22Rv1 (cell line): Measurements from ENCODE around the gene RANBP3L.
A peak's percentile ranks its signal among the peaks of the same experiment; 100 is the strongest.

Source experiments
- H3K27ac ChIP-seq: fragments of 450-650 bp; 2 replicates; pipeline ENCODE4 v1.5.1; 2017
- CTCF ChIP-seq: fragments of 450-650 bp; IDR thresholded peaks from 2 replicates; pipeline ENCODE4 v1.5.1; 2017; ENCODE audit warnings: mild to moderate bottlenecking
- ZFX ChIP-seq: fragments of 450-650 bp; IDR thresholded peaks from 2 replicates; pipeline ENCODE4 v1.6.1; 2017; ENCODE audit warnings: antibody characterized with exemption, borderline replicate concordance

The RANBP3L gene

DNA sequence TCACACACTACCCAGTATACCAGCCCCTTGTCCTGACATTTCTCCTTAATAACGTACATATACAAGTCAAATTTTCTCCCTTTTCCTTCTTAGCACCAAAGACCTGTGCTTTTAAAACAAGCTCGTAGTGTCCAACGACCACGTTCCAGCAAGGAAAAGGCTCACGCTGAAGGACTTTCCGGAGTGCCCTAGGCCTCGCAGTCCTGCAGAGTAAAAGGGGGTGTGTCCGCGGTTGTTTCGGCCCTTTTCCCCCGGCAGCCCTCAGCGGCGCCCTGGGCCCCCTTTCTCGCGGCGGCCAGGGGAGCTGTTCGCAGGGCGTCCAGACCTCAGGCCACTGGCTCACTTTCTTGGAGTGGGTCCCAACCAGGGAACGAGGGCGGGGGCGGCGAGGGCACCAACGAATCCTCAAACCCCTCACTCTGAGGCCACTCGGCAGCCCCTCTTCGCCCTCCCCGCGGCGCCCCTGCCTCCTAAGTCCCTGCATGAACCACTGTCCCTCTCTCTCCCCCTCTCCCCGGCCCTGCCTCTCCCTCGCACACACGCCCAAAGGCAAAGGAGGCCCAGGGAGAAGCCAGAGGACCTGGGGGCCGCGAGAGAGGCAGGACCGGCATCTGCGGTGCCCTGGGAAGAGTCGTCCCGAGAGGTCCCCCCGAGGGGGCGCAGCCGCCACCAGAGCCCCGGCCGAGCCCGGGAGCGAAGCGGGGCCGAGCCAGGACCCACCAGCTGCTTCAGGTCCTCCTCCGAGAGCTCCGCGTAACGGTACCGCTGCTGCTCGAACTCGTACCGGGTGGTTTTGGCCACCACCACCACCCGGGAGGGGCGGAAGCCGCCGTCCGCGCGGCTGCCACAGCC, 60.7 kb downstream of the RANBP3L start:
- peak overlapping the region; percentile 94 for H3K27ac ChIP-seq
- no peak for TF ChIP-seq CTCF
- TF ChIP-seq ZFX: no peak

DNA sequence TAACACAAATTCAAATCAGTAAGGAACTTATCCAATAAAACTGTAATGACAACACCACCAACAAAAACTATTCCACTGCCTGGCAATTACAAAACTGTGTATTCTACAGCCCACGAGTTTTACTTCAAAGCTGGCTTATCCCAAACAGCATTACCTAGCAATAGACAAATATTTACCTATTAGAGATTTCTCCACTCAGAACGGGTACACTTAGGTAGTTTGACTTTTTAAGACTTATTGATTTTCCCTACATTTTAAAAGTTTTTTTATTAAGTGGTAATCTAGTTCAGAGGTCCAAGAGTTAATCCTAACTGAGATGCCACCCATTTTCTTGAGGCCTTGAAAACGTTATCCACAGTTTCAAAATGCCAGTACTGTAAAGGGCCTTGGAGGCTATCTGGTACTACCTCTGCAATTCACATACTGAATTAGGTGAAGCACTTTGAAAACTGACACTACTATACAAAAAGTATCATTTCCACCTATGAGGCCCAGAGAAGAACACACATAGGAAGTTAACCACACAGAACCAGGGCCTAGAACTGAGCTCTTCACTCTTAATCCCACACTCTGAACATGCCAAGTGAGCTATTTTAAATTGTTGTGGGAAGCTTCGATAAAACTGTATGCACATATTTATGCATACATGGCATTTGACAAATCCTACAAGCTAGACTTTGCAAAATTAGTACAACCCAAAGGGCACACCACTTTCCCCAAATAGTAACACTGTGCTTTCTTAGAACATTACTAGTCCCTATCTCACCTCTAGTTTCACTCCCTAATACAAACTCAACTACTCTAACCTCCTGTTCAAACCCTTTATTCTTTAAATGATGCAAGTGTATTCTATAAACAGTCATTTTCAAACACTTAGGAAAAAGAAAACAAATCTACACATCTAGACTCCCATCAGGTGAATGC, 62.1 kb downstream of the RANBP3L start:
- peak overlapping the region; percentile 94 for H3K27ac ChIP-seq
- TF ChIP-seq CTCF: no peak
- TF ChIP-seq ZFX: no peak

DNA sequence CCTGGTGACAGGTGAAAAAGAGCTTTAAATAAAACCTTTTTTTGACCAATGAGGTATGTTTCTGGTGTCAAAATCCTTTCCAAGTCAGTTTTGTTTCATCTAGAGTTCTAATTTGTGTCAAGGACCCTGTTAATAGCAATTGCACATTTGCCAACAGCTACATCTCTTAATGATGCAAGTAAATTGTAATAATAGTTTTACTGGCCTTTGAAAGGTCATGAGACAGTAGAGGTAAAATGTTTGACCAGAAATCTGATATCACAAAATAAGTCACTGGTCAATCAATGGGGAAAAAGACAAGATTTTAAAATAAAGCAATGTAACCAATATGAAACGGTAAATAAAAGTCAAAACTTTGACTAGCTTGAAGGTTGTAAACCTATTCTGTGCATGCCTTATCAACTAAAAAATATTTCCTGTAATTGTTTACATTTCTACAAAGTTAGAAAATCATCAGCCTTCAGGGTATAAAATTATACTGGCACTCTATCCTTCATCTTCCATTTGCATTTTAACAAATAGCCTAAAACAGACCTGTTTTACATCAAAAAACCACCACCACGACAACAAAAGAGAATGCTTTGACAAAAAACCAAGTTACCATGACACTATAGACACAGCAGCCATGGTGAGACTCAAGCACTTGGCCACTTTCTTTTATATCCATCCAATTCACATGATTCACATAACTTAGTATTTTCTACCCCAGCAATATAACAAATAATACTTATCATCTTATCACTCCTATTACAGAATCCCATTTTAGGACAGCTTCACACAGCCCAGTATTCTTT, 63.0 kb downstream of the RANBP3L start:
- H3K27ac ChIP-seq: peak overlapping the region; percentile 94
- TF ChIP-seq ZFX (no peak), CTCF (no peak)

DNA sequence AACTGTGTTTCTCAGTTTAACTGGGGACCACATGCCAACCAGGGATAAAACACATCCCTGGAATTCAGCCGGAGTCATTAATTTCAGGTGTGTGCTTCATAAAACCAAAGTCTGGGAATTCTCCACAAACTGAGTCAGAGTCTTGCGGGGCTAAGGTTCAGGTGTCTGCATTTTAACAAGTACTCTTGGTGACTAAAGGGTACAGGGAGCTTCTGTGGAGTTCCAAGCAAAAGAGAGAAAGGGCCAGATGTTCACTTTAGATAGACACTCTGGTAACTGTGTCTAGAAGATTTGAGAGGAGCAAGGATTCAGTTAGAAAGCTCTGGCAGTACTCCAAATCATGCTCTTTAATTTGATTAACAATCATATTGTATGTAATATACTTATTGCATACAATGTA, 64.0 kb downstream of the RANBP3L start:
- no peak for TF ChIP-seq CTCF
- TF ChIP-seq ZFX: no peak
- H3K27ac ChIP-seq: no peak overlapping the region

DNA sequence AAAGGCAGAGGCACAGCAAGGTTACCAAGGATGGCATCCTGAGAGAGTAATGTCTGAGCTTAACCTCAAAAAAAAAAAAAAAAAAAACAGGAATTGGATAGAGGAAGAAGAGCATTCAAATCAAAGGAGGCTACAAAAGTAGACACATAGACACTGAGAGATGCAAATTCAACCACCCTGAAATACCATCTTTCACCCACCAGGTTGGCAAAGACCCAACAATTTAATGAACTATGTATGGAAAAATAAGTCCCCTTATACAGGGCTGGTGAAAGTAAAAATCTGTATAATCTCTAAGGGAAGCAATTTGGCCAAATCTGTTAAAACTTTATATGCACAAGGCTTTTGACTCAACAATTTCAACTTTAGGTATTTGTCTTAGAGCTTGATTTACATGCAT, 64.9 kb downstream of the RANBP3L start:
- no peak for TF ChIP-seq CTCF
- no peak for TF ChIP-seq ZFX
- no peak overlapping the region for H3K27ac ChIP-seq

DNA sequence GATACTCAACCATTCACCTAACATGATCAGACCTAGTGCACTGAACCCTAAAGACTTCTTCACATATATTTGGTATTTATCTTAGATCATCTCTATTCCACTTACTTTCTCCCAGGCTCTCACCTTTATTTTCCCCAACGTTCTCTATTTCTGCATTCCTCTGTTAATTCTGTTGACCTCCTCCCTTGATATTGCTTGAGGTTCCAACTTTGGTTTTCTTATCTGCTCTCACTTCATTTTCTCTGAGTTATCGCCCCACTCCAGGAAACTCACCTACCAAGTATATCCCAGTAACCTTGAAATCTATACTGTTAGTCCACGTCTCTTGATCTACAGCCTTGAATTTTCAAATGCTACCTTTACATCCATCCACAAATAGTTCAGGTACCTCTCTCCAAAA, 69.2 kb downstream of the RANBP3L start:
- no peak for TF ChIP-seq CTCF
- no peak for TF ChIP-seq ZFX
- no peak overlapping the region for H3K27ac ChIP-seq
